ENCODE data around the gene EPHA2.

Gene EPHA2

DNA sequence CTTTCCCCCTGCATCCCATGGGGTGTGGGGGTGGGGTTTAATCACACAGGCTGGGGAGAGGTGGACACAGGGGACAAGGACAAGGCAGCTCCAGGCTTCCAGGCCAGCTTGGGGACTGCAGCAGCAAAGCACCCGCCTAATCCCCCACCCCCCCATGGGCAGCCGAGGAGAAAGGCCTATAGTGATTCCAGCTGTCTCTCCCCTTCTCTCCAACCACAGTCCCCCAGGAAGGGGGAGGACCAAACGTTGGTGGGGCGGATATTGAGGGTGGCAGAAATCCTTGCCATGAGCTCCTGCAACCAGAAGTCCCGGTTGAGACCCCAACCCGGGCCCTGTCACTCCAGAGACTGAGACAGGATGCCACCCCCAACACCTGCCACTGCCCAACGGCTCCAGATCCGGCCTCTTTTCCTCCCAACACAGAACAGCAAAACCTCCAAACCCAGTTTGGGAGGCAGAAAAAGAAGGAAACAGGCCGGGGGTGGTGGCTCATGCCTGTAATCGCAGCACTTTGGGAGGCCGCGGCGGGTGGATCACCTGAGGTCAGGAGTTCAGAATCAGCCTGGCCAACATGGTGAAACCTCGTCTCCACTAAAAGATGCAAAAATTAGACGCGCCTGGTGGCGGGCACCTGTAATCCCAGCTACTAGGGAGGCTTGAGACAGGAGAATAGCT lies 1.7 kb downstream of the EPHA2 start:
- H3K27ac ChIP-seq, result no peak overlapping the region
- TF ChIP-seq, protein P1, sequence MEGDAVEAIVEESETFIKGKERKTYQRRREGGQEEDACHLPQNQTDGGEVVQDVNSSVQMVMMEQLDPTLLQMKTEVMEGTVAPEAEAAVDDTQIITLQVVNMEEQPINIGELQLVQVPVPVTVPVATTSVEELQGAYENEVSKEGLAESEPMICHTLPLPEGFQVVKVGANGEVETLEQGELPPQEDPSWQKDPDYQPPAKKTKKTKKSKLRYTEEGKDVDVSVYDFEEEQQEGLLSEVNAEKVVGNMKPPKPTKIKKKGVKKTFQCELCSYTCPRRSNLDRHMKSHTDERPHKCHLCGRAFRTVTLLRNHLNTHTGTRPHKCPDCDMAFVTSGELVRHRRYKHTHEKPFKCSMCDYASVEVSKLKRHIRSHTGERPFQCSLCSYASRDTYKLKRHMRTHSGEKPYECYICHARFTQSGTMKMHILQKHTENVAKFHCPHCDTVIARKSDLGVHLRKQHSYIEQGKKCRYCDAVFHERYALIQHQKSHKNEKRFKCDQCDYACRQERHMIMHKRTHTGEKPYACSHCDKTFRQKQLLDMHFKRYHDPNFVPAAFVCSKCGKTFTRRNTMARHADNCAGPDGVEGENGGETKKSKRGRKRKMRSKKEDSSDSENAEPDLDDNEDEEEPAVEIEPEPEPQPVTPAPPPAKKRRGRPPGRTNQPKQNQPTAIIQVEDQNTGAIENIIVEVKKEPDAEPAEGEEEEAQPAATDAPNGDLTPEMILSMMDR (conservative IDR thresholded peaks at IDR 0.05), result no peak

DNA sequence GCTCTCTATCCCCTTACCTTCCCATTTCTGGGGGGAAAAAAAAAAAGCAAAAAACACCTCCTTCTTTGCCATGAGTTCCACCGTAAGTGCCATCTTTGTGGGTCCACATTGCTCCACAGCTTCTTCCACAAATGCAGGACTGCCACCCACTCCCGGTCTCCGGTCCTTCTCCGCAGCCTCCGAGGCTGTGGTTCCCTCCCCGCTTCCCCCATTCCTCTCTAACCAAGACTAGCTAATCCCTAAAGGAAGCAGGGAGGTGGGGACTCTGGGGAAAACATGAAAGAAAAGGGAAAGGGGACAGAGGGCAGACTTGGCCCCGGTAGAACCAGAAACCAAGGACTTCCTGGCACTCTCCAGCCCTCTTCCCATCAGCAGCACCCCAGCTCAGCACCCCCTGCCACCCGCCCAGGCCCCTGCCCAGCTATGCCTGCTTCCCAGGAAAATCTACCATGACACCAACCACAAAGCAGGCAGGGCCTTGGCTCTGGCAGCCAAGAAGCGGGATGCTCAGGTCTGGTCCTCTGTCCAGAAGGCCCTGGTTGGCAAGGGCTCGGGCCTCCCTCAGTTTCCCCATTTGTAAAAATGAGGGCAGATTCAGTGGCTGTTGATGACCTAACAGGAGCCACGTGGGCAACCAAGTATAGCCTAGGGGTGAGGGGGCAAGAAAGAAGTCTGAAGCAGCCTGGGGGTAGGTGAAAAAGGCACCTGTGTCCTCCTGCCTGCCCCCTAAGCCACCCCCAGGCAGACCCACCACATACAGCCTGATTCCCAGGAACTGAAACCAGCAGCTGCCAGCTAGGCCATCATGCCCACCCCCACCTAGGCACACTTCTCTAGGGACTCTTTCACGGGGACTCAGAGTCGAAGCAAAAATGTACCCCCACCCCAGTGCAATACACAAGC lies 2.5 kb downstream of the EPHA2 start:
- TF ChIP-seq, protein P1 (conservative IDR thresholded peaks at IDR 0.05), result no peak
- H3K27ac ChIP-seq, result no peak overlapping the region

DNA sequence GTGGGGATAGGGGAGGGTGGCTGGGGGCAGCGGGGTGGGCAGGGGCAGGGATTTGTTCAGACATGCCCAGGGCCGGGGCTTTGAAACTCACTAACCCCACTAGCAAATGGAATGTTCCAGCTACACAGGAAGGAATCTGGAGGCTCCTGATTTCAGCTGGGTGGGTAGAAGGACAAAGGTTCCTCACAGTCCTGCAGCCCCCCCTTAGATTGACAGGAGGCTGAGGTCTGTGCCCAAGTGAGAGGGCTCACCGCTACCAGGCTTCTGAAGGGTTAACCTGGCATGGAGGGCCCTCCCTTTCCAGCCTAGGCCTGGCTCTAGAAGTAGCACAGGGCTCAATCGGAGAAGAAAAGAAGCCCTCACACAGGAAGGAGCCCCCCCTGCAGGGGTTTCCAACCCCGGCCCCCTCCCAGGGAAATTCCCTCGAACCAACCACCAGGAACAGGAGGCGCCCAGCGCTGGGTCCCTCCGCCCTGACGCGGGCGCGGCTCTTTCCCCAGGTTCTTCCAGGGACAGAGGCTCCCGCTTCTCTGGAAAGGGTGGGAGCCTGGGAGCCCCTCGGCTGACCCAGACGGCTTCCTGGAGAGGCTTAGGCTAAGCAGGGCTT lies 3.3 kb downstream of the EPHA2 start:
- TF ChIP-seq, protein P1 (conservative IDR thresholded peaks at IDR 0.05), result no peak
- H3K27ac ChIP-seq, result no peak overlapping the region

DNA sequence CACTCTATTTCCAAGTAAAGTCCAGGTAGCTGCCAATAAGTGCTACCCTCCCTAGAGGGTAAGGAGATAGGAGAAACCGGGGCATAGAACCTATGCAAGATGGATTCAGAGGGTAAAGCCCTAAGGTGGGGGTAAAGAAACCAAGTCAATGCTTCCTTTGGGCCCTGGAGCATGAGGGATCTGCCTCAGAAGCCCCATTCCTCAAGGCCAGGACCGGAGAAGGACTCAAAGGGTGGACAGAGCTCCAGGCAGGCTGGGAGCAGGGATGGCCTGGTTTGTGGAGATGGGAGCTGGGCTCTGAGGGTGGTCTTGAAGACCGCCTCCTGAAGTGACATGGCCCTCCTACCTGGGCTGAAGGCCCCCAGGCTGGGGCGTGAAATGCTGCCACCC lies 3.9 kb downstream of the EPHA2 start:
- H3K27ac ChIP-seq, result no peak overlapping the region
- TF ChIP-seq, protein P1 (conservative IDR thresholded peaks at IDR 0.05), result no peak

DNA sequence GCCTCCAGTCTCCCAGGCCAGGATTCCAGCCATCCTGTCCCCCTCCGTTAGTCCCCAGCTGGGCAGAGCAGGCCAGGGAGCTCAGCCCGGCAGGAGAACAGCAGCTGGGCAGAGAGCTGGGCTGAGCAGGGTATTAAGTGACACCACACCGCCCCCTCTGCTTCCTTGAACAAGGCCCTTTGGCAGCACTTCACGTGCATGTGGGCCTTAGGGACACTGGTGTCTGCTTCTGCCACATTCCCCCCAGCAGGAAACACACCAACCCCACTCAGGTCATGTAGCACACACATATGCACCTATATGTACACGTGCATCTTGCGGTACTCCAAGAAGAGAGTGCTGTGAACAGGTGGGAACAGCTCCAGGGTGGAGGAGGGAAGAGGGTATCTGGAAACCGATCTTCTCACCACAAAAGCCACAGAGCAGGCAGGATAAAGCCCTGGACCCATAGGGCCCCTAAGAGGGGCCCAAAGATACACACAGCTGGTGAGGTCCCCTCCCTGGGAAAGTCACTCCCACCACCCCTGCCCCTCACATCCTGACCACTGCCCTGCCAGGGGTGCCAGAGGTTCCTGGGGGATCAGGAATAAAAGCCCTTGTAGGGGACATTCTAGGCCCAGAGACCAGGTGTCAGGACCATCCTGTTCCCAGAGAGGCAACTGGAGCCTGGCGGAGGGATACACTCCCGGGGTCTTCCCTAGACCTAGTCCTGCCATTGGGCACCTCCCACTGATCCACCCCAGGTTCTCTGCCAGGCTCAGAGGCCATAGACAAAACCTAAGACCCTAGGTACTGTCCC lies 4.5 kb downstream of the EPHA2 start:
- TF ChIP-seq, protein P1 (conservative IDR thresholded peaks at IDR 0.05), result no peak
- no peak overlapping the region for H3K27ac ChIP-seq

DNA sequence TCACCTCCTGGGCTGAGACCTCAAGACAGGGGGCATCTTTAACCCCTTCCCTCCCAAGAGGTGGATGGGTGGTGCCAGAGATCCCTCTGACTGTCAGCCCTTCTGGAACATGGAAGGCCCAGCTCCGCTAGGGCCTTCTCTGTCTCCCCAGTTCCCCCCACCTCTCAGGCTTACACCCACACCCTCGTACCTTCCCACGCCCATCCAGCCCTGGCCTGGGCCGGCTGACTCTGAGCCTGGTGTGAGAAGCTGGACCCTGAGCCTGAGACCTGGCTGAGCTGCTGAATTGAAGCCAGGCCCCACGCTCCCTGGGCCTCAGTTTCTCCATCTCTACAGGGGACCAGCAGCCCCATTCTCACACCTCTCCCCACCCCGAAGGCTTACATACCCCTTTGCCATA lies 5.4 kb downstream of the EPHA2 start:
- H3K27ac ChIP-seq, result no peak overlapping the region
- TF ChIP-seq, protein P1 (conservative IDR thresholded peaks at IDR 0.05), result no peak

All from VCaP (cell line).